Measurements from ENCODE around the gene INTS11.

Gene INTS11

DNA sequence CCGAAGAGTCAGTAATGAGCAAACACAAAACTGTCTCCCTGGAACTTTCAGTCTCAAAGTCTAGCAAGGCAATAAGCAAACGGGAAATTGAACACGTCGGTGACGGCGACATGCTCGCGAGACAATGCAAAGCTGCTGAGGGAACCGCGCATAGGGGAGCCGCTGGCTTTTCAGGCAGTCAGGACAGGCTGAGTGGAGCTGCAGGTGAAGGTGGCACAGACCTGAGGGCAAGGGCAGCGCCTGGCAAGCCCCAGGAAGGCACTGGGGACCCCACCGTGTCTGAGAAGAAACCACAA lies 4.9 kb downstream of the INTS11 start:
- Histone ChIP-seq H3K4me2 (ENCODE audit: low read length) (no peak overlapping the region), H3K36me3 (ENCODE audit: insufficient read depth, low read length) (peaks cover 61% of the 10 kb centered on the region), H2AFZ (ENCODE audit: low read length) (no peak overlapping the region), H3K4me3 (ENCODE audit: low read depth, low read length, poor library complexity, severe bottlenecking) (no peak overlapping the region), H3K79me2 (ENCODE audit: insufficient read depth, low read length) (peaks cover 17% of the 10 kb centered on the region), H3K9me2 (ENCODE audit: low read depth, low read length) (no peaks in the 10 kb centered on the region), H3F3A (ENCODE audit: insufficient read depth, low read length) (no peaks in the 10 kb centered on the region), H3K27ac (ENCODE audit: low read depth, low read length, poor library complexity, severe bottlenecking) (no peak overlapping the region), H4K20me1 (ENCODE audit: insufficient read depth, low read length) (no peaks in the 10 kb centered on the region), H3K27me3 (ENCODE audit: insufficient read depth, low read length) (no peaks in the 10 kb centered on the region), H3K4me1 (ENCODE audit: insufficient read depth, low read length, severe bottlenecking) (peaks cover 15% of the 10 kb centered on the region), H3K9ac (ENCODE audit: low read length) (no peak overlapping the region), H3K9me3 (ENCODE audit: low read length) (no peaks in the 10 kb centered on the region)
- TF ChIP-seq EZH2 (IDR thresholded peaks at IDR 0.05; ENCODE audit: borderline replicate concordance, low read length) = no peak
- TF ChIP-seq, protein P1, sequence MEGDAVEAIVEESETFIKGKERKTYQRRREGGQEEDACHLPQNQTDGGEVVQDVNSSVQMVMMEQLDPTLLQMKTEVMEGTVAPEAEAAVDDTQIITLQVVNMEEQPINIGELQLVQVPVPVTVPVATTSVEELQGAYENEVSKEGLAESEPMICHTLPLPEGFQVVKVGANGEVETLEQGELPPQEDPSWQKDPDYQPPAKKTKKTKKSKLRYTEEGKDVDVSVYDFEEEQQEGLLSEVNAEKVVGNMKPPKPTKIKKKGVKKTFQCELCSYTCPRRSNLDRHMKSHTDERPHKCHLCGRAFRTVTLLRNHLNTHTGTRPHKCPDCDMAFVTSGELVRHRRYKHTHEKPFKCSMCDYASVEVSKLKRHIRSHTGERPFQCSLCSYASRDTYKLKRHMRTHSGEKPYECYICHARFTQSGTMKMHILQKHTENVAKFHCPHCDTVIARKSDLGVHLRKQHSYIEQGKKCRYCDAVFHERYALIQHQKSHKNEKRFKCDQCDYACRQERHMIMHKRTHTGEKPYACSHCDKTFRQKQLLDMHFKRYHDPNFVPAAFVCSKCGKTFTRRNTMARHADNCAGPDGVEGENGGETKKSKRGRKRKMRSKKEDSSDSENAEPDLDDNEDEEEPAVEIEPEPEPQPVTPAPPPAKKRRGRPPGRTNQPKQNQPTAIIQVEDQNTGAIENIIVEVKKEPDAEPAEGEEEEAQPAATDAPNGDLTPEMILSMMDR (IDR thresholded peaks at IDR 0.05; ENCODE audit: low read length) = no peak

DNA sequence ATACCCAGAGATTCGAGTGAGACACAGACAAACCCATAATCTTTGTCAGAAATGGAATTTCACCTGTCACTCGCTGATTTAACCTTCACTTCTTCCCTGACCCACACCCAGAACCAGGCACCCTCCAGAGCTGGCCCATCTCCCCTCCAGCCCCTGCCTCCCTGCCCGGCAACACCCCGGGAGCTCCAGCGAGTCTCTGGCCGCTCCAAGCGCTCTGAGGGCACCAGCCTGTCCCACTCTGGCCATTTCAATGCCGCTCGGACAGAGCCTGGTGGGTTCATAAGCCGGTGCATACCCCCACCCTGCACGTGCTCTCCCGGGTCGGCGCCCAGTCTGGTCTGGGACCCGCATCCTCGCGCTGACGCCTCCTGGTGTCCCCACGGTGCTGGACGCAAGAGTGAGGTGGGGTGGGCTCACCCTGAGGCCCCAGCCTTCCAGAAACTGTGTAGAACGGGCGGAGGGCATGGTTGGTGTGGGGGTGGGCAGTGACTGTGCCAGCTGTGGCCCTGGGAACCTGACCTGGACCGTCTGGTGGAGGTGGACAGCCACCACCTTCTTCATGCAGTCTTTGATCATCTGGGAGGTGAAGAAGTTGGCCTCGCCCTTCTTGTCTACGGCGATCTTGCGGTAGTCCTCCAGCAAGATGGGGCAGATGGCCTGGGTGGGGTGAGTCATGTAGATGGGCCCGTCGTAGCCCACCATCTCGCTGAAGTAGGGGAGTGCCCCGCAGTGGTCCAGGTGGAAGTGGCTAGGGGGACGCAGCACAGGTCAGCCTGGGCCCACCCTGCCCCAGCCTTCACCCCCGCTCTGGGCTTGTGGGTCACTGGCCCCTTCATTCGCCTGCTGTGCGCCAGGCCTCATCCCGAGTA lies 5.4 kb downstream of the INTS11 start:
- no peak overlapping the region for H3K4me3 ChIP-seq (ENCODE audit: low read depth, low read length, poor library complexity, severe bottlenecking)
- no peaks in the 10 kb centered on the region for H4K20me1 ChIP-seq (ENCODE audit: insufficient read depth, low read length)
- no peak overlapping the region for H3K4me2 ChIP-seq (ENCODE audit: low read length)
- H3K9me2 ChIP-seq (ENCODE audit: low read depth, low read length) = no peaks in the 10 kb centered on the region
- peaks cover 15% of the 10 kb centered on the region for H3K4me1 ChIP-seq (ENCODE audit: insufficient read depth, low read length, severe bottlenecking)
- TF ChIP-seq, protein P1 (IDR thresholded peaks at IDR 0.05; ENCODE audit: low read length) = no peak
- TF ChIP-seq EZH2 (IDR thresholded peaks at IDR 0.05; ENCODE audit: borderline replicate concordance, low read length) = no peak
- no peaks in the 10 kb centered on the region for H3K9me3 ChIP-seq (ENCODE audit: low read length)
- H3K36me3 ChIP-seq (ENCODE audit: insufficient read depth, low read length) = peaks cover 67% of the 10 kb centered on the region
- H3K27me3 ChIP-seq (ENCODE audit: insufficient read depth, low read length) = no peaks in the 10 kb centered on the region
- no peaks in the 10 kb centered on the region for H3F3A ChIP-seq (ENCODE audit: insufficient read depth, low read length)
- peaks cover 17% of the 10 kb centered on the region for H3K79me2 ChIP-seq (ENCODE audit: insufficient read depth, low read length)
- no peak overlapping the region for H2AFZ ChIP-seq (ENCODE audit: low read length)
- no peak overlapping the region for H3K27ac ChIP-seq (ENCODE audit: low read depth, low read length, poor library complexity, severe bottlenecking)
- H3K9ac ChIP-seq (ENCODE audit: low read length) = no peak overlapping the region

DNA sequence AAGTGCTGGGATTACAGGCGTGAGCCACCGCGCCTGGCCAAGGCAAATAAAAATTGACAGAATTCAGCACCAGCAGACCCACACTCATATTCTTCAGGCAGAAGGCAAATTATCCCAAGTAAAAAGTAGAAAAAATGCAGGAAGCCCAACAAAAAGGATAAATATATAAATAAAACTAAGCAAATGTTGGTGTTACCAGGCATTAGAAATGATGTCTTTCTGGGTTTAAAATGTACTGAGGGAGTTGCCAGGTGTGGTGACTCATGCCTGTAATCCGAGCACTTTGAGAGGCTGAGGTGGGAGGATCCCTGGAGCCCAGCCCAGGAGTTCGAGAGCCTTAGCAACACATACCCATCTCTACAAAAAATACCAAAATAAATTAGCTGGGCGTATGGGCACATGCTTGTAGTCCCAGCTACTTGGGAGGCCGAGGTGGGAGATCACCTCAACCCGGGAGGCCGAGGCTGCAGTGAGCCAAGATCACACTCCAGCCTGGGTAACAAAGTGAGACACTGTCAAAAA lies 6.3 kb downstream of the INTS11 start:
- Histone ChIP-seq H3K27me3 (ENCODE audit: insufficient read depth, low read length) (no peaks in the 10 kb centered on the region), H3K79me2 (ENCODE audit: insufficient read depth, low read length) (peaks cover 12% of the 10 kb centered on the region), H3K9me2 (ENCODE audit: low read depth, low read length) (no peaks in the 10 kb centered on the region), H2AFZ (ENCODE audit: low read length) (no peak overlapping the region), H3K4me1 (ENCODE audit: insufficient read depth, low read length, severe bottlenecking) (peaks cover 10% of the 10 kb centered on the region), H3K9me3 (ENCODE audit: low read length) (no peaks in the 10 kb centered on the region), H3K4me3 (ENCODE audit: low read depth, low read length, poor library complexity, severe bottlenecking) (no peak overlapping the region), H3K27ac (ENCODE audit: low read depth, low read length, poor library complexity, severe bottlenecking) (no peak overlapping the region), H3F3A (ENCODE audit: insufficient read depth, low read length) (no peaks in the 10 kb centered on the region), H3K36me3 (ENCODE audit: insufficient read depth, low read length) (peaks cover 75% of the 10 kb centered on the region), H3K9ac (ENCODE audit: low read length) (no peak overlapping the region), H4K20me1 (ENCODE audit: insufficient read depth, low read length) (no peaks in the 10 kb centered on the region), H3K4me2 (ENCODE audit: low read length) (no peak overlapping the region)
- TF ChIP-seq EZH2 (IDR thresholded peaks at IDR 0.05; ENCODE audit: borderline replicate concordance, low read length) = no peak
- TF ChIP-seq, protein P1 (IDR thresholded peaks at IDR 0.05; ENCODE audit: low read length) = no peak

Data from OCI-LY1 (cell line).